Astrocyte of the cerebellum (primary cell): ENCODE results near the gene BTBD16.

Experiments
- DNase-seq: peaks from one replicate; pipeline ENCODE4 v3.0.0-alpha.2; 2011; ENCODE audit warnings: low read depth
- H3K4me3 ChIP-seq: 2 replicates; pipeline ENCODE4 v1.5.1; 2011; ENCODE audit warnings: mild to moderate bottlenecking, low read depth, low read length, moderate library complexity
- CTCF ChIP-seq: IDR thresholded peaks from 2 replicates; pipeline ENCODE4 v1.5.1; 2012; ENCODE audit warnings: low read length, low read depth, moderate library complexity, mild to moderate bottlenecking; ENCODE audit errors: missing control alignments
- in situ Hi-C: cut with HindIII; loops from 2 replicates; pipeline ENCODE4 v1.10.0; 2017; ENCODE audit warnings: low sequenced_read_pairs

The BTBD16 gene

GRCh38 chr10:122301055-122301810, 30.1 kb downstream of the BTBD16 start:
- peak; percentile 22 for DNase-seq
- in situ Hi-C loops: no loop called here
- TF ChIP-seq CTCF: no peak
- H3K4me3 ChIP-seq: no peak overlapping the region

GRCh38 chr10:122301811-122302115, 30.7 kb downstream of the BTBD16 start:
- no peak for DNase-seq
- no peak overlapping the region for H3K4me3 ChIP-seq
- no peak for TF ChIP-seq CTCF
- in situ Hi-C loops: no loop called here

- in situ Hi-C loops: no loop called here
- H3K4me3 ChIP-seq: no peak overlapping the region
- no peak for DNase-seq
- no peak for TF ChIP-seq CTCF
Observed at GRCh38 chr10:122302315-122302714, 31.2 kb downstream of the BTBD16 start.

- no peak for TF ChIP-seq CTCF
- DNase-seq: no peak
- H3K4me3 ChIP-seq: no peak overlapping the region
- in situ Hi-C loops: no loop called here
Observed at GRCh38 chr10:122303271-122304053, 32.4 kb downstream of the BTBD16 start.

GRCh38 chr10:122304054-122304579, 33.0 kb downstream of the BTBD16 start:
- TF ChIP-seq CTCF: no peak
- in situ Hi-C loops: no loop called here
- no peak for DNase-seq
- H3K4me3 ChIP-seq: no peak overlapping the region

GRCh38 chr10:122306282-122306681, 35.2 kb downstream of the BTBD16 start:
- in situ Hi-C loops: no loop called here
- TF ChIP-seq CTCF: no peak
- no peak for DNase-seq
- no peak overlapping the region for H3K4me3 ChIP-seq
